Panc1 (cell line): Measurements from ENCODE around the gene TBC1D22A. TPM values are rescaled to one million over a fixed set of nuclear protein-coding genes. Genes with fewer than 3 reads are reported as not detected.

Source experiments
- ATAC-seq: fragments of 200-7000 bp; cut with Tn5 transposase; 2 replicates; pipeline ENCODE4 v1.9.1; 2020; ENCODE audit warnings: mild to moderate bottlenecking, moderate library complexity
- BruUV-seq: library from RNA; stranded (reverse); fragments of 400-500 nt; replicated peaks from 2 replicates; lab custom pipeline; 2021; lab: Mats Ljungman, UMichigan
- CTCF ChIA-PET: fragments of 300-600 bp; sonication (Branson Sonifier 250); formaldehyde crosslinking; loops from one replicate; lab custom pipeline; 2022; ENCODE audit warnings: antibody characterized with exemption; lab: Charles Lee
- POLR2A ChIA-PET: fragments of 300-600 bp; sonication (Branson Sonifier 250); formaldehyde crosslinking; loops from one replicate; lab custom pipeline; 2022; ENCODE audit warnings: antibody characterized with exemption; lab: Charles Lee
- DNase-seq: peaks from one replicate; pipeline ENCODE4 v3.0.0-alpha.2; 2010; ENCODE audit warnings: low read depth, low spot score
- H3K27ac ChIP-seq: 2 replicates; pipeline ENCODE4 v1.5.1; 2011; ENCODE audit warnings: mild to moderate bottlenecking, low read length, inconsistent platforms
- H3K27me3 ChIP-seq: fragments of 200-500 bp; sonication (Bioruptor generic); 2 replicates; pipeline ENCODE4 v1.6.0; 2014; ENCODE audit warnings: low read length, inconsistent platforms; ENCODE audit not compliant: control insufficient read depth, insufficient read depth
- H3K36me3 ChIP-seq: fragments of 200-500 bp; sonication (Bioruptor generic); 2 replicates; pipeline ENCODE4 v1.5.1; 2014; ENCODE audit warnings: inconsistent platforms, mild to moderate bottlenecking, low read length, moderate library complexity; ENCODE audit not compliant: control insufficient read depth, insufficient read depth
- H3K4me1 ChIP-seq: 2 replicates; pipeline ENCODE4 v1.5.1; 2011; ENCODE audit warnings: inconsistent platforms, mild to moderate bottlenecking, low read length, moderate library complexity; ENCODE audit not compliant: control insufficient read depth, insufficient read depth
- H3K4me3 ChIP-seq, 2 experiments: 2 replicates each; pipeline ENCODE4 v1.5.1; 2011 to 2012; ENCODE audit warnings: low read depth in 2 of 2, low read length in 2 of 2, mild to moderate bottlenecking in 2 of 2, inconsistent platforms in 1 of 2, moderate library complexity in 1 of 2
- H3K9me3 ChIP-seq: fragments of 200-500 bp; sonication (Bioruptor generic); 2 replicates; pipeline ENCODE4 v1.5.1; 2014; ENCODE audit warnings: low read depth, mild to moderate bottlenecking, inconsistent platforms, low read length, moderate library complexity; ENCODE audit not compliant: control insufficient read depth, insufficient read depth
- CTCF ChIP-seq: fragments of 450-650 bp; IDR thresholded peaks from 2 replicates; pipeline ENCODE4 v1.5.1; 2017; ENCODE audit warnings: mild to moderate bottlenecking
- POLR2AphosphoS5 ChIP-seq: IDR thresholded peaks from 2 replicates; pipeline ENCODE4 v1.6.1; 2012; ENCODE audit warnings: mild to moderate bottlenecking, low read depth, low read length, moderate library complexity
- REST ChIP-seq, 2 experiments: IDR thresholded peaks; 2 replicates each; pipeline ENCODE4 v1.6.1; 2011 to 2012; ENCODE audit warnings: low read depth in 2 of 2, control low read depth in 1 of 2, low read length in 1 of 2, mild to moderate bottlenecking in 1 of 2, moderate library complexity in 1 of 2; ENCODE audit not compliant: insufficient read depth in 1 of 2
- SIN3A ChIP-seq: IDR thresholded peaks from 2 replicates; pipeline ENCODE4 v1.6.1; 2012; ENCODE audit warnings: low read depth, mild to moderate bottlenecking, low read length, moderate library complexity, borderline replicate concordance; ENCODE audit not compliant: insufficient read depth
- TCF7L2 ChIP-seq: IDR thresholded peaks from 2 replicates; pipeline ENCODE4 v1.6.1; 2011; ENCODE audit warnings: mild to moderate bottlenecking, low read depth, low read length, inconsistent platforms
- in situ Hi-C: cut with HindIII; loops from 2 replicates; pipeline ENCODE4 v1.10.0; 2016; ENCODE audit warnings: low sequenced_read_pairs, low pct_unique_long_range_greater_than_20kb
- intact Hi-C: fragments of 100-400 bp; cut with micrococcal nuclease; formaldehyde crosslinking; loops from one replicate; pipeline ENCODE4 v1.10.0; 2022; ENCODE audit not compliant: unreplicated experiment
- total RNA-seq: library from RNA; stranded (reverse); gene quantifications from one replicate; pipeline ENCODE4 v1.2.1, GENCODE V29; 2021; ENCODE audit not compliant: unreplicated experiment

Gene TBC1D22A
- total RNA-seq, 1 experiment from 2014 or later = 28.7 TPM

GRCh38 chr22:47175151-47176025 lies 412.9 kb downstream of the TBC1D22A start:
- Histone ChIP-seq H3K9me3 (no peaks in the 10 kb centered on the region), H3K36me3 (no peaks in the 10 kb centered on the region), H3K4me1 (no peaks in the 10 kb centered on the region), H3K27ac (no peak overlapping the region), H3K27me3 (no peaks in the 10 kb centered on the region), H3K4me3 (no peak overlapping the region)
- no peak for ATAC-seq
- POLR2A ChIA-PET = no interaction called here
- in situ Hi-C loops (no loop called here), intact Hi-C loops (no loop called here)
- no peak for TF ChIP-seq REST (IDR thresholded peaks at IDR 0.05; ENCODE audit: insufficient read depth in 1 of 2, low read depth in 2 of 2, low read length in 1 of 2)
- no peak for TF ChIP-seq POLR2AphosphoS5
- TF ChIP-seq TCF7L2 = no peak
- TF ChIP-seq CTCF = no peak
- TF ChIP-seq SIN3A = no peak
- no peak for DNase-seq
- CTCF ChIA-PET = no interaction called here
- BruUV-seq = no TSS peak

- intact Hi-C loops = no loop called here
- Histone ChIP-seq H3K36me3 (no peaks in the 10 kb centered on the region), H3K27ac (no peak overlapping the region), H3K27me3 (no peaks in the 10 kb centered on the region), H3K4me1 (no peaks in the 10 kb centered on the region), H3K9me3 (no peaks in the 10 kb centered on the region), H3K4me3 (no peak overlapping the region)
- ChIA-PET POLR2A (no interaction called here), CTCF (no interaction called here)
- TF ChIP-seq POLR2AphosphoS5 = no peak
- TF ChIP-seq TCF7L2 = no peak
- no peak for TF ChIP-seq CTCF
- no peak for TF ChIP-seq REST (IDR thresholded peaks at IDR 0.05; ENCODE audit: insufficient read depth in 1 of 2, low read depth in 2 of 2, low read length in 1 of 2)
- TF ChIP-seq SIN3A = no peak
- no peak for ATAC-seq
- DNase-seq = no peak
- in situ Hi-C loops = no loop called here
- no TSS peak for BruUV-seq
These were observed 413.6 kb downstream of the TBC1D22A start for GRCh38 chr22:47176026-47176389.
